Trophoblast cell (in vitro differentiated cells and primary cell): Measurements from ENCODE around the gene SPATA6L.

Experiments used
- DNase-seq, 2 donors: peaks; one replicate each; pipeline ENCODE4 v3.0.0-alpha.2; 2016
- H2AFZ ChIP-seq: 2 replicates; pipeline ENCODE4 v1.6.1; 2013; ENCODE audit warnings: low read length, moderate library complexity, mild to moderate bottlenecking; ENCODE audit not compliant: insufficient read depth, poor library complexity
- H2AK5ac ChIP-seq: 2 replicates; pipeline ENCODE4 v1.6.1; 2013; ENCODE audit warnings: mild to moderate bottlenecking, low read length
- H2BK120ac ChIP-seq: 2 replicates; pipeline ENCODE4 v1.6.1; 2013; ENCODE audit warnings: low read length, mild to moderate bottlenecking, moderate library complexity; ENCODE audit not compliant: insufficient read depth, poor library complexity
- H2BK12ac ChIP-seq: 2 replicates; pipeline ENCODE4 v1.6.1; 2013; ENCODE audit warnings: mild to moderate bottlenecking, low read length, moderate library complexity
- H2BK5ac ChIP-seq: 2 replicates; pipeline ENCODE4 v1.6.1; 2013; ENCODE audit warnings: low read length, low read depth, moderate library complexity, mild to moderate bottlenecking; ENCODE audit not compliant: poor library complexity
- H3K14ac ChIP-seq: 2 replicates; pipeline ENCODE4 v1.6.1; 2013; ENCODE audit warnings: mild to moderate bottlenecking, low read length
- H3K18ac ChIP-seq: 2 replicates; pipeline ENCODE4 v1.6.1; 2013; ENCODE audit warnings: mild to moderate bottlenecking, low read length
- H3K23ac ChIP-seq: 2 replicates; pipeline ENCODE4 v1.6.1; 2013; ENCODE audit warnings: low read length
- H3K27ac ChIP-seq: 2 replicates; pipeline ENCODE4 v1.5.1; 2013; ENCODE audit warnings: low read depth, mild to moderate bottlenecking, inconsistent platforms, low read length, moderate library complexity
- H3K27me3 ChIP-seq: 2 replicates; pipeline ENCODE4 v1.6.1; 2013; ENCODE audit warnings: inconsistent platforms, mild to moderate bottlenecking, low read length, moderate library complexity; ENCODE audit not compliant: insufficient read depth
- H3K36me3 ChIP-seq, 2 experiments: 1 replicate in 1 of 2; 2 replicates in 1 of 2; pipeline ENCODE4 v1.6.1; 2013; ENCODE audit warnings: low read length in 2 of 2, mild to moderate bottlenecking in 2 of 2, moderate library complexity in 1 of 2; ENCODE audit not compliant: insufficient read depth in 2 of 2, control insufficient read depth in 1 of 2
- H3K4ac ChIP-seq: 2 replicates; pipeline ENCODE4 v1.6.1; 2013; ENCODE audit warnings: low read depth, mild to moderate bottlenecking, low read length, moderate library complexity
- H3K4me1 ChIP-seq, 2 experiments: 1 replicate in 1 of 2; 2 replicates in 1 of 2; pipeline ENCODE4 v1.6.1; 2013; ENCODE audit warnings: low read length in 2 of 2, mild to moderate bottlenecking in 2 of 2, moderate library complexity in 1 of 2; ENCODE audit not compliant: insufficient read depth in 2 of 2, control insufficient read depth in 1 of 2
- H3K4me2 ChIP-seq: 2 replicates; pipeline ENCODE4 v1.6.1; 2013; ENCODE audit warnings: inconsistent platforms, mild to moderate bottlenecking, low read length, moderate library complexity
- H3K4me3 ChIP-seq: 2 replicates; pipeline ENCODE4 v1.5.1; 2013; ENCODE audit warnings: mild to moderate bottlenecking, low read depth, low read length, inconsistent platforms
- H3K79me1 ChIP-seq: one replicate; pipeline ENCODE4 v1.6.1; 2013; ENCODE audit warnings: low read length
- H3K79me2 ChIP-seq: 2 replicates; pipeline ENCODE4 v1.6.1; 2013; ENCODE audit warnings: low read length, mild to moderate bottlenecking; ENCODE audit not compliant: control insufficient read depth, insufficient read depth, poor library complexity
- H3K9ac ChIP-seq: 2 replicates; pipeline ENCODE4 v1.6.1; 2013; ENCODE audit warnings: mild to moderate bottlenecking, low read length
- H3K9me3 ChIP-seq: 2 replicates; pipeline ENCODE4 v1.6.1; 2013; ENCODE audit warnings: low read depth, mild to moderate bottlenecking, control low read depth, inconsistent platforms, low read length; ENCODE audit not compliant: insufficient read depth
- H4K12ac ChIP-seq: 2 replicates; pipeline ENCODE4 v1.6.1; 2013; ENCODE audit warnings: low read depth, mild to moderate bottlenecking, low read length, moderate library complexity
- H4K8ac ChIP-seq: 2 replicates; pipeline ENCODE4 v1.6.1; 2013; ENCODE audit warnings: low read depth, mild to moderate bottlenecking, low read length, moderate library complexity
- H4K91ac ChIP-seq: one replicate; pipeline ENCODE4 v1.6.1; 2013; ENCODE audit warnings: low read depth, mild to moderate bottlenecking, low read length, moderate library complexity
- WGBS: extraction: QIAGEN DNeasy Blood & Tissue Kit; methylation state at CpG from one replicate; pipeline ENCODE4 v1.1.7; 2013; ENCODE audit warnings: missing lambda C conversion rate; ENCODE audit not compliant: insufficient read length, insufficient coverage; ENCODE audit errors: extremely low coverage; 5-methylcytosine and 5-hydroxymethylcytosine counted together

The SPATA6L gene

GRCh38 chr9:4689687-4690104, 23.4 kb upstream of the SPATA6L start:
- Histone ChIP-seq H3K4me1 (no peaks in the 10 kb centered on the region), H3K9me3 (no peaks in the 10 kb centered on the region), H3K27ac (no peak overlapping the region), H3K36me3 (peaks cover 8 to 10% of the 10 kb centered on the region in 2 experiments), H2BK5ac (no peak overlapping the region), H3K79me1 (no peaks in the 10 kb centered on the region), H3K14ac (no peak overlapping the region), H3K23ac (no peak overlapping the region), H3K4ac (no peak overlapping the region), H3K4me3 (no peak overlapping the region), H3K18ac (no peak overlapping the region), H2BK12ac (no peak overlapping the region), H4K8ac (no peak overlapping the region), H2AFZ (no peak overlapping the region), H3K4me2 (peak overlapping the region; percentile 24), H2AK5ac (no peak overlapping the region), H3K79me2 (no peaks in the 10 kb centered on the region), H3K27me3 (no peaks in the 10 kb centered on the region), H4K91ac (no peak overlapping the region), H2BK120ac (no peak overlapping the region), H4K12ac (no peak overlapping the region), H3K9ac (no peak overlapping the region)
- peak; percentile 82 to 85 for DNase-seq
- WGBS: no CpG with 5 or more reads among the region's 1 CpG

DNA sequence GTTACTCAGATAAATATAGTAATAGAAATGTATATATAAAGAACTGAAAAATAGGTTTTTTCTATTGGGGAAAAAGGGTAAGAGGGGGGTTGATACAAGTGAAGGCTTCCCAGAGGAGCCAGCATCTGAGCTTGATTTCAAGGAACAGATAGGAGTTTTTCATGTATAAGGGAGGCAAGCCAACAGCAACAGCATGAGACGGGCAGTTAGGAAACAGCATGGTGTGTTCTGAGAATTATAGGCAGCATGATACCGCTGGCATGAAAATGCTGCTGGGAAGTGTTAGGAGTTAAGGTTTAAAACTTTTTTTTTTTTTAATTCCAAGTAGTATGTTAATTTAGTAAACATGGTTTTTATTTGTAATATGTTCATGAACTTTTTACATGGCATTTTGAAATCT, 22.7 kb upstream of the SPATA6L start:
- no peaks in the 10 kb centered on the region for H3K9me3 ChIP-seq

DNA sequence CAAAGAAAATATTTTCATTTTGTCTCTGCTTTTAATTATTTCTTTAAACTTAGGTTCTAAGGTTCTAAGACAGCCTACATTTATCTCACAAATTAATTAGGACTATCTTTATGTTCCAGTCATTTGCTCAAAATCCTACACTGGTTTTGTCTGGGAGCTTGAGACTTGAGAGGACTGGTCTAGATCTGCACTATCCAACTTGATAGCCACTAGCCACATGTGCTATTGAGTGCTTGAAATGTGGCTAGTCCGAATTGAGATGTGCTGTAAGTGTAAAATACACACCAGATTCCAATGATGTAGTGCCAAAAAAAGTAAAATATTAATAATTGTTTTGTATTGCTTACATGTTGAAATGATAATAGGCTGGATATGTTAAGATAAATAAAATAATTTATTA, 20.3 kb upstream of the SPATA6L start:
- Histone ChIP-seq H3K4me3 (no peak overlapping the region), H4K91ac (no peak overlapping the region), H3K4me2 (no peak overlapping the region), H2BK5ac (no peak overlapping the region), H3K27me3 (no peaks in the 10 kb centered on the region), H2AK5ac (no peak overlapping the region), H3K36me3 (peaks cover 7 to 8% of the 10 kb centered on the region in 2 experiments), H4K12ac (no peak overlapping the region), H2AFZ (no peak overlapping the region), H3K4me1 (no peaks in the 10 kb centered on the region), H3K23ac (no peak overlapping the region), H2BK120ac (no peak overlapping the region), H3K27ac (no peak overlapping the region), H3K4ac (no peak overlapping the region), H3K18ac (no peak overlapping the region), H2BK12ac (no peak overlapping the region), H3K14ac (no peak overlapping the region), H3K9ac (no peak overlapping the region), H3K9me3 (no peaks in the 10 kb centered on the region), H3K79me1 (no peaks in the 10 kb centered on the region), H4K8ac (no peak overlapping the region), H3K79me2 (no peaks in the 10 kb centered on the region)
- no CpG with 5 or more reads among the region's 1 CpG for WGBS
- no peak for DNase-seq

More for the DNA sequence above, 22.7 kb upstream of the SPATA6L start:
- no peak overlapping the region for H3K4me3 ChIP-seq
- H4K8ac ChIP-seq: no peak overlapping the region
- no peak overlapping the region for H3K9ac ChIP-seq
- H3K27me3 ChIP-seq: no peaks in the 10 kb centered on the region
- H3K27ac ChIP-seq: no peak overlapping the region
- peaks cover 7 to 8% of the 10 kb centered on the region in 2 experiments for H3K36me3 ChIP-seq
- no peak overlapping the region for H2BK5ac ChIP-seq
- H3K4ac ChIP-seq: no peak overlapping the region
- WGBS: no CpG with 5 or more reads among the region's 2 CpGs
- no peak overlapping the region for H3K23ac ChIP-seq
- H3K4me1 ChIP-seq: no peaks in the 10 kb centered on the region
- no peaks in the 10 kb centered on the region for H3K79me1 ChIP-seq
- no peak overlapping the region for H2BK12ac ChIP-seq
- H2BK120ac ChIP-seq: no peak overlapping the region
- H3K79me2 ChIP-seq: no peaks in the 10 kb centered on the region
- no peak overlapping the region for H3K18ac ChIP-seq
- H4K12ac ChIP-seq: no peak overlapping the region
- no peak overlapping the region for H3K14ac ChIP-seq
- no peak overlapping the region for H2AK5ac ChIP-seq
- H3K4me2 ChIP-seq: no peak overlapping the region
- no peak for DNase-seq
- no peak overlapping the region for H2AFZ ChIP-seq
- no peak overlapping the region for H4K91ac ChIP-seq

GRCh38 chr9:4686112-4686511, 19.8 kb upstream of the SPATA6L start:
- Histone ChIP-seq H2BK120ac (no peak overlapping the region), H3K79me2 (no peaks in the 10 kb centered on the region), H3K23ac (no peak overlapping the region), H4K12ac (no peak overlapping the region), H4K91ac (no peak overlapping the region), H2BK12ac (no peak overlapping the region), H2AK5ac (no peak overlapping the region), H3K4me1 (no peaks in the 10 kb centered on the region), H3K14ac (no peak overlapping the region), H3K79me1 (no peaks in the 10 kb centered on the region), H3K4me2 (no peak overlapping the region), H3K27ac (no peak overlapping the region), H3K9ac (no peak overlapping the region), H3K18ac (no peak overlapping the region), H3K9me3 (no peaks in the 10 kb centered on the region), H2BK5ac (no peak overlapping the region), H4K8ac (no peak overlapping the region), H3K4ac (no peak overlapping the region), H3K36me3 (peaks cover 7% of the 10 kb centered on the region in 2 experiments), H3K4me3 (no peak overlapping the region), H3K27me3 (no peaks in the 10 kb centered on the region), H2AFZ (no peak overlapping the region)
- DNase-seq: no peak
- WGBS: no CpG with 5 or more reads among the region's 4 CpGs
